AG10803 (cell line): Measurements from ENCODE around the gene CSRP2.

ENCODE experiments used
- DNase-seq: peaks from one replicate; pipeline ENCODE4 v3.0.0; 2010; ENCODE audit warnings: low read depth
- H3K4me3 ChIP-seq: 2 replicates; pipeline ENCODE4 v1.5.1; 2011; ENCODE audit warnings: mild to moderate bottlenecking, low read length, control low read depth
- TF ChIP-seq, protein P1 (sequence below): conservative IDR thresholded peaks from 2 replicates; pipeline ENCODE4 v1.5.1; 2011; ENCODE audit warnings: mild to moderate bottlenecking, low read length, control low read depth, inconsistent platforms

CSRP2 gene

DNA sequence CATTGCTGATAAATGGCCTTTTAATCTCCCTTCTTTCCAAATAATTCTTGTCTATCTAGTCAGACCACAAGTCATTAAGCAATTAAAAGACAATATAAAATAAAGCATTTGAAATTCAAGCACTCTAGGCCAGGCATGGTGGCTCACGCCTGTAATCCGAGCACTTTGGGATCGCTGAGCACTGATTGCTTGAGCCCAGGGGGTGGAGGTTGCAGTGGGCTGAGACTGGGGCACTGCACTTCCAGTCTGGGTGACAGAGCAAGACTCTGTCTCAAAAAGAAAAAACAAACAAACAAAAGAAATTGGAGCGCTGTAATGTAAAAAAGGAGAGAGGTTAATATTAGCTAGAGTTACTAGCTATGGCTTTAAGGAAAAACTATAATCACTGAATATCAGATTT is 30.5 kb upstream of the CSRP2 start:
- DNase-seq: no peak
- no peak overlapping the region for H3K4me3 ChIP-seq
- TF ChIP-seq, protein P1, sequence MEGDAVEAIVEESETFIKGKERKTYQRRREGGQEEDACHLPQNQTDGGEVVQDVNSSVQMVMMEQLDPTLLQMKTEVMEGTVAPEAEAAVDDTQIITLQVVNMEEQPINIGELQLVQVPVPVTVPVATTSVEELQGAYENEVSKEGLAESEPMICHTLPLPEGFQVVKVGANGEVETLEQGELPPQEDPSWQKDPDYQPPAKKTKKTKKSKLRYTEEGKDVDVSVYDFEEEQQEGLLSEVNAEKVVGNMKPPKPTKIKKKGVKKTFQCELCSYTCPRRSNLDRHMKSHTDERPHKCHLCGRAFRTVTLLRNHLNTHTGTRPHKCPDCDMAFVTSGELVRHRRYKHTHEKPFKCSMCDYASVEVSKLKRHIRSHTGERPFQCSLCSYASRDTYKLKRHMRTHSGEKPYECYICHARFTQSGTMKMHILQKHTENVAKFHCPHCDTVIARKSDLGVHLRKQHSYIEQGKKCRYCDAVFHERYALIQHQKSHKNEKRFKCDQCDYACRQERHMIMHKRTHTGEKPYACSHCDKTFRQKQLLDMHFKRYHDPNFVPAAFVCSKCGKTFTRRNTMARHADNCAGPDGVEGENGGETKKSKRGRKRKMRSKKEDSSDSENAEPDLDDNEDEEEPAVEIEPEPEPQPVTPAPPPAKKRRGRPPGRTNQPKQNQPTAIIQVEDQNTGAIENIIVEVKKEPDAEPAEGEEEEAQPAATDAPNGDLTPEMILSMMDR: no peak

DNA sequence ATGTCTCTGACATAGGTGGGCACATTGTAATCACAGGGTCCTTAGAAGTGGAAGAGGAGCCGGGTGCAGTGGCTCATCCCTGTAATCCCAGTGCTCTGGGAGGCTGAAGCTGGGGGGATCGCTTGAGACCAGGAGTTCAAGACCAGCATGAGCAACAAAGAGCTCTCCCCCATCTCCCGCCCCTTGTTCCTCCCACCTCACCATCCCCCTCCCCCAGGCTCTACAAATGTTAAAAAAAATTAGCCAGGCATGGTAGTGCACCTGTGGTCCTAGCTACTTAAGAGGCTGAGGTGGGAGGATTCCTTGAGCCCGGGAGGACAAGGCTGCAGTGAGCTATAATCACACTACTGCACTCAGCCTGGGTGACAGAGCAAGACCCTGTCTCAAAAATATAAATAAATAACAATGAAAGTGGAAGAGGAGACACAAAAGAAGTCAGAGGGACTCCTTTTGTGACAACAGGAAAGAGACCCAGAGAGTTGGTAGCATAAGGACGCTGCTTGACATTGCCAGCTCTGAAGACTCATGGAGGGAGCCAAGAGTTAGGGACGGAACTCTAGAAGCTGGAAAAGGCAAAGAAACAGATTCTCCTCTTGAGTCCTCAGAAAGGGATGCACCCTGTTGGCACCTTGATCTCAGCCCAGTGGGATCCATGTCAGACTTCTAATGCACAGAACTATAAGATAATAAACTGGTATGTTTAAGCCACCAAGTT is 29.6 kb upstream of the CSRP2 start:
- DNase-seq: no peak
- TF ChIP-seq, protein P1: no peak
- H3K4me3 ChIP-seq: no peak overlapping the region

DNA sequence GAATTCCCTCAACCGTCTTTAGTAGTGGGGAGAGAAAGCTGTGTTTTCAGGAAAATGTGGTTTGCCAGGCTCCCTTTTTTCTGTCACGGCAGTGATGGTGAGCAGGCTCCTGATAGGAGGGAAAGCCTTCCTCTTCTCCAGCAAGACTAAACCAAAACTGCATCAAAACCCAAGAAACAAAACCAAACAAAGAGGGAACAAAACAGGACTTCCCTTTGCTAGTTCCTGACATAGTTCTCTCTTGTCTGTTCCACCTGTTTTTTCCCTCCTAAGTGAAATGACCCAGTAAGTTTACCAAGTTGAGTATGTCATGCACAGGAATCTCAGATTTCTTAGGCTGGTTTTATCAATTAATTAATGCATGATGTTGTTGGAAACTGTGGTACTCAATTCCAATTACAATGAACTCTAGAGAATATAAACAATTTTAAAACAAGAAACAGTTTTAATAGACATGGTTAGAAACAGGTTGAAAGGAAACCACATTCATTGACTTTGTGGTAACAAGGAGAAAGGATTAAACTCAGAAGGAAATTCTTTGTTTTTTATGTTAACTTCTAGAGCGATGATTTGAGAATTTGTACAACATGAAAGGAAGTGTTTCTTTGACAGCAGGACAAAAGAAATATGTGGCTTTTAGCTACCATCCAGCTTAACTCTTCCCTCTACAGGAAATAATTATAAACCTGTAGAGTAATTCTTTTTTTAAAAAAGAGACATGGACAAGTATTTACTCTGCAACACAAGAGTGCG is 23.0 kb upstream of the CSRP2 start:
- TF ChIP-seq, protein P1: no peak
- no peak overlapping the region for H3K4me3 ChIP-seq
- DNase-seq: no peak

DNA sequence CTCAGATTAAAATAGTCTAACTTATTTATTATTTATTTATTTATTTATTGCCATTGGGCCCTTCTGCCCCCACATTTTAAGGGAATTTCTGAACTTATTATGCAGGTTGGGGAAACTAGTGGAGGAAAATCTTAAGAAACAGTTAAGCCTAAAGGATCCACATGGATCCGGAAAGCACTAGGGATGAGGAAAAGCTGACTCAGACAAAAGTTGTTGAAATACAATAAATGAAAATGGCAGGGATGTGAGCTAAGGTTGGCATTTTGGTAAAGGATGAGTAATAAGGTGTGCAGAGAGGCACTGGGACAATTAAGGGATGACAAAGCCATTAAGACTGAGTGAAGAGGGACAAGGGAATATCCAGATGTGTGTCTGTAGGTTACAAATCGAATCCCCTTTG is 20.7 kb upstream of the CSRP2 start:
- DNase-seq: no peak
- TF ChIP-seq, protein P1: no peak

DNA sequence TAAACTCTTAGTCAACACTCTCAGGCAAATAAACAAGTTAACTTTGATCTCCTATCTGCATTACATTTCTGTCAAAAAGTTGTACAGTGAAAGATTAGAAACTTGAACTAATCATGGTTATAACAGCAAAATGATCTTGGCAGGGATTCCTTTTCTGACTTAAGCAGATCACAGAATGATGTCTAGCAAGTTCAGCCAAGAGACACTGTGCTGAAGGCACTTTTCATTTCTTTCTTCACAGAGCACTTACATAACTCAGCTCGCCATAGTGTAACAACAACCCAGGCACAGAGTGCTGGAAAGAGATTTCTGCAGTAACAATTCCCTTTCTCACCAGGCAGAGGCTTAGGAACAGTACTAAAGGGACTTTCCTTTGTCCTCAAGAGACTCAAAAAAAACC is 19.6 kb upstream of the CSRP2 start:
- DNase-seq: peak; percentile 20
- no peak overlapping the region for H3K4me3 ChIP-seq
- TF ChIP-seq, protein P1: no peak

More for the DNA sequence above, 20.7 kb upstream of the CSRP2 start:
- no peak overlapping the region for H3K4me3 ChIP-seq

DNA sequence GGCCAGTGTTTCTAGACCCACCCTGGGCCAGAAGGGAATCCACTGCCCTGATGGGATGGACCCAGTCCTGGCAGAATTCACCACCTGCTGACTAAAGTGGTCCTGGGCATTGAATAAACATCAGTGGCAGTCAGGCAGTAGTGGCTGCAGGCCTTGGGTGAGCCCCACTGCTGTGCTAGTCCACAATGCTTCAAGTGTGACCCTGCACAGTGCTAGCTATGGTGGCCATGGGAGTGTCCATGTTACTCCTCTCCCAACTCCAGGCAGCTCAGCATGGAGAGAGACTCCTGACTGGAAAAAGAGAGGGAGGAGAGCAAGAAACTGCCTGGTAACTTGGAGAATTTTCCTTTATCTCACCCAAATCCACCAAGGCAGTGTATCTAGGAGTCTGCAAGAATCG is 17.5 kb upstream of the CSRP2 start:
- no peak overlapping the region for H3K4me3 ChIP-seq
- DNase-seq: no peak
- TF ChIP-seq, protein P1: no peak

DNA sequence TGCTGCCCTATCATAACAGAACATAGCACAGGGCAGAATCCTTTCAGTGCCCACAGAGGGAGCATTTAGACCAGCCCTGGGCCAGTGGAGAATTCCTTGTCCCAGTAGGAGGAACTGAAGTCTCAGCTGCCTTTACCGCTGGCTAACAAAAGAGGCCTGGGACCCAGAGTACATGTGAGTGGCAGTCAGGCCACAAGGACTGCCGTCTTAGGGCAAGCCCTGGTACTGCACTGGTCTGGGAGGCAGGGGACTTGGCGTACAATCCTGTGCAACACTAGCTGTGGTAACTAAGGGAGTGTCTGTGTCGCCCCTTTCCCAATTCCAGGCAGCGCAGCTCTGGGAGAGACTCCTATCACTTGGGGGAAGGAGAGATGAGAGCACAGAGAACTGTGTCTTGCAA is 17.0 kb upstream of the CSRP2 start:
- TF ChIP-seq, protein P1: no peak
- DNase-seq: no peak
- no peak overlapping the region for H3K4me3 ChIP-seq
